Stimulated activated CD4-positive, alpha-beta T cell treated with anti-CD3 and anti-CD28 coated beads, Interleukin-15, amount 100 ng/mL, for 1 hour (primary cell): Measurements from ENCODE around the gene TEX35.
"Not testable (repeated sequence)": the region's sequence is repeated elsewhere in the genome, so short reads cannot be mapped to it uniquely, and the experiment has no call there.

Experiments
- DNase-seq, 2 donors: peaks; one replicate each; pipeline ENCODE4 v3.0.0-alpha.2; 2020; ENCODE audit warnings: low read depth in 1 of 2, low spot score in 1 of 2

The TEX35 gene

DNA sequence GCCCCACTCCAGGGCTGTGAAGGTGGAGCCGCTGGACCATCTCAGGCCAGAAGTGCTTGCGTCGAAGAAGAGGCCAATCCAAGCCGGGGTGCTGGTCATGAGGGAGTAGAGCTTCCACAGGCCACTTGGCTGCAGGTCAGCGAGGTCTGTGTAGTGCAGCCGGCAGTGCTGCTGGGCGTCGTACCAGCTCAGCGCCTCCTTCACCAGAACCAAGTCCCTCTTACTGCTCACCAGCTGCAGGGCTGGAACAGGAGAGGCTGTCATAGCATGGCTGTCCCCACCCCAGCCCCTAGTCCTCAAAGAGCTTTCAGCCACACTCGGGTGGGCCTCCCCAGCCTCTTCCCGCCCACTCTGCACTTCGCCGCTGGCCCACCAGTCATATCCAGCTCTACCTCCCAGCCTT, 18.3 kb upstream of the TEX35 start:
- no peak for DNase-seq

DNA sequence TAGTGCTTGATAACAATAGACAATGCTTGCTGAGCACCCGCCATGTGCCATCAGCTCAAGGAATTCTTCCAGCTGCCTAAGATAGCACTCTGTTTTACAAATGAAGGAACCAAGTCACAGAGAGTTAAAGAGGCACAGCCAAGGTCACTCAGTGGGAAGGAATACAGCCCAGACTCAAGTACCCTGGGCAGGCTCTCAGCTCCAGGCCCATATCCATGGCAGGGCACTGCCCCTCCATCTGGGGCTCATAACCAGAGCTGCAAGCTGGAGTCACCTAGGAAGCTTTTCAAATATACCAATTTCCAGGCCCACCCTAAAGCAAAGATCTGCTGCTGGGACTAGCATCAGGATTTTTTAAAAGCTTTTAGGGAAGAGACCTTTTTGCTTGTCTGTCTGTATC, 17.8 kb upstream of the TEX35 start:
- DNase-seq = no peak

DNA sequence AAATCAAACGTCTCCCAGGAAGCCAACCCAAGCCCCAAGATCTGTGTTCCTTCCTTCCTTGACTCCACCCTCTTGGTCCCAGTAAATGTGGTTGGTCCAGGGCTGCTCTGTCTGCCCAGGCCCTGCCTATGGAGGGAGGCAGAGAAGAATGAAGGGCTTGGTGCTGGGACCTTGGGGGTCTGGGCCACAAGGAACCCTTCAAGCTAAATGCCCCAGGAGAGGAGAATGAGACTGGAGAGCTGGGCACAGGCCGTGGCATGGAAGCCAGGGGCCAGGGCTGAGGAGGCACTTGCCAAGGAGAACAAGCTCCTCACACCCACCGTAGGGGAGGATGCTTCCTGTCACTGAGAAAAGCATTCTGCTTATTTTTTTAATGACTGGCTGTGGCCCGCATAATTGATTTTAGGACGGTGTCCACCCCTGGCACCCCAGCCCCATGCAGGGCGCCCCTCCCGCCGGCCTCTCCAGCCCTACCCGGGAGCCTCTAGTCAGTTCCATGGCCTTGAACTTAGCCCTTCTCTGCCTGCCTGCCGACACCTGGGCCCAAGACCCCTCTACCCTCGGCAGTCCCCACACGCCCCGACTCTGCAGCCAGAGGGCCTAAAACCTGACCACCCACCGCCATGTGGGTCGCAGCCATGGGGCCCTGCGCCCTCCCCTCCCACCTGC, 17.0 kb upstream of the TEX35 start:
- DNase-seq = no peak

DNA sequence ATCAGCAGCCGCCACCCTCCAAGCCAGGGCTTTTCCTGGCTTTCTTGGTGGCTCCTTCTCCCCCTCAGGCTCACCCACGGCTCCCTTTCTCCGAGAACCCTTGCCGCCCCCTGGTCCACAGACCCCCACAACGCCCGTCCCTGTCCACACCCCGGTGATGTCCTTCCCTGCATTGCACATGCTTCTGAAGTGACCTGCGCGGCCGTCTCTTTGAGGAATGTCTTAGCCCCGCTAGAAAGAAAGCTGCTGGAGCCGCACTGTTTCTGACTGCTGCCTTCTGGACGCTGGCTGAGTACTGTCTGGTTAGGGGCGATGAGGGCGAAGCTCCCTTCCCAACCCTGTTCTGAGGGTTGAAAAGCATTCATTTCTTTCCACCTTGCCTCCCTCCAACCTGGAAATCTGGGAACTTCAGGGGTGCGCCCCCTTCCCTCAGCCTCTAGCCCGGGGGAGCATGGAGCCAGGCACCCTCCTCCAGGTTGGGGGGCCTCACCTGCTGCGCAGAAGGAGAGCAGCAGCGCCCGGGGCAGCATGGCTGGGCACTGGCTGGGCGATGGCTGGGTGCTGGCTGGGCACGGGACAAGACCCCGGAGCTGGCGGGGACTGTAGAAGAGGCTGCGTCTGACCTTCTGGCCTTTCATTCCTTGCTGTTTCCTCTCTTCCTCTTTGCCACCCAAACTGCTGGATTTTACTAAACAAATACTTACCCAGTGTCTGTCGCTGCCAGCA, 16.3 kb upstream of the TEX35 start, which contains the start of gene CLEC20A:
TSS of gene CLEC20A (minus strand) at position 555 of the 726 bp plus-strand sequence. CDS start at position 530, 25 bp downstream.
- DNase-seq = no peak

DNA sequence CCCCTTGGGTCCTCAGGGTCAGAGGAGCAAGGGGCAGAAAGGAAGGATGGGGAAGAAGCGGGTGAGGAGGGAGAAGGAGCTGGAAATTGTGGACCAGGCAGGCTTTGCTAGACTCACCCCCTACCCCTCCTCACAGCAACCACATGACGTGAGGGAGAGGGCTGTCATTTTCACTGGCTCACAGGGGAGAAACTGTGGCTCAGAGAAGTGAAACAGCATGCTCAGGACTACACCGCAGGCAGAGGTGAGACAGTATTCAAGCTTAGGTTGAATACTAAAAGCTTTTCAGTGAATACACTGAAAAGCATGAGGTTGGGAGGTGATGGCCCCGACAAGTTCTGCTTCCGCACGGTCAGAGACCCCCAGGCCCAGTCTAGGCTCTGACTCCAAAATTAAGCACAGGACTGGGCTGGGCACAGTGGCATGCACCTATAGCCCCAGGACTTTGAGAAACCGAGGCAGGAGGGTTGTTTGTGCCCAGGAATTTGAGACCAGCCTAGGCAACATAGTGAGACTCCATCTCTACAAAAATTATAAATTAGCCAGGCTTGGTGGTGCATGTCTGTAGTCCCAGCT, 14.9 kb upstream of the TEX35 start:
- no peak for DNase-seq

DNA sequence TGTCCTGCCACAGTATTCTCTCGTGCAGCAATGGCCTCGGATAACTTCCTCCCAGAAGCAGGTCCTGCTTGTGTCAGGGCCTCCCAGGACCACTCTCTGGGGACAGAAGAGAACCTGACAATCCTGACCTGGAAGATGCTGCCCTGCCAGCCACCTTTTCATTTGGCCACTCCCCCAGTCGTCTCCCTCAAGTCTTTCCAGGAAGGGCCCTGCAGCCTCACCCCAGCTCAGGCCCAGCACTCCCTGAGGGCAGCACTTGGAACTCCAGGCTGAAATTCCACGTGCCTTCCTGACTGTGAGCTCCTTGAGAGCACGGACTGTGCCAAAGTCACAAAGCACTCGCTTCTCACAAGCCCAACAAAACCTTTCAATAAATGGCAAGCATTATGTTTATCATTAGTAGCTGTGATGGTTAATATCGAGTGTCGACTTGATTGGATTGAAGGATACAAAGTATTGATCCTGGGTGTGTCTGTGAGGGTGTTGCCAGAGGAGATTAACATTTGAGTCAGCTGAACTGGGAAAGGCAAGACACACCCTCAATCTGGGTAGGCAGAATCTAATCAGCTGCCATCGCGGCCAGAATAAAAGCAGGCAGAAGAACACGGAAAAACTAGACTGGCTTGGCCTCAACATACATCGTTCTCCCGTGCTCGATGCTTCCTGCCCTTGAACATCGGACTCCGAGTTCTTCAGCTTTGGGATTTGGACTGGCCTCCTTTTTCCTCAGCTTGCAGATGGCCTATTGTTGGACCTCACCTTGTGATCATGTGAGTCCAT, 13.8 kb upstream of the TEX35 start:
- DNase-seq = no peak

DNA sequence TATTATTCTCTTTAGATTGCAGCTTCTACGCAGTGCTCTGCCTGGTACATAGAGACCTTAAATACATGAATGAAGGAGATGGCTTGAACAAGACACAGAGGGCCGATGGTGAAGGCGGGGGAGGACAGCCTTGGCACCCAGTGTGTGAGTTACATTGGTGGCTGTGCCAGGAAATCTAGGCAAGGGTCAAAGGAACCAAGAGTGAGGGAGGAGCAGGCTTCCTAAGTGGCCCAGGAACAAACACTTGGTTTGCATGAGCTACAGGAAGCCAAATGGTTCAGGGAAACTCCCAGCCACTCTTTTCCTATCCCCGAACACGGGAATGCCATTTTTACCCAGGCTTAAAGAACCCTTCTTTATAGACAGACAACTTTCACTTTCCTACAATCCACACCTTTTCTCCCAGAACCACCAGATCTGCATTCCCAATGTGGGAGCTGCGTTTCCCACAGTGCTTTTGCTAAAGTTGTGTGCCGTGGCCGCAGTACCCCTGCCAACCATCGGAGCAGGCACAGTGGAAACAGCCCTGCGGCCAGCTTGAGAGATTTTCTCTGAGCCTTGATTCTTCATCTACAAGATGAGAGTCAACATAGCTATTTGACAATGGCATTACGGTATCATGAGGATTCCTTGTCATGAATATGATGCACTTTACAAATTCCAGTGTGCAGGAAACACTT, 12.7 kb upstream of the TEX35 start:
- DNase-seq = no peak

DNA sequence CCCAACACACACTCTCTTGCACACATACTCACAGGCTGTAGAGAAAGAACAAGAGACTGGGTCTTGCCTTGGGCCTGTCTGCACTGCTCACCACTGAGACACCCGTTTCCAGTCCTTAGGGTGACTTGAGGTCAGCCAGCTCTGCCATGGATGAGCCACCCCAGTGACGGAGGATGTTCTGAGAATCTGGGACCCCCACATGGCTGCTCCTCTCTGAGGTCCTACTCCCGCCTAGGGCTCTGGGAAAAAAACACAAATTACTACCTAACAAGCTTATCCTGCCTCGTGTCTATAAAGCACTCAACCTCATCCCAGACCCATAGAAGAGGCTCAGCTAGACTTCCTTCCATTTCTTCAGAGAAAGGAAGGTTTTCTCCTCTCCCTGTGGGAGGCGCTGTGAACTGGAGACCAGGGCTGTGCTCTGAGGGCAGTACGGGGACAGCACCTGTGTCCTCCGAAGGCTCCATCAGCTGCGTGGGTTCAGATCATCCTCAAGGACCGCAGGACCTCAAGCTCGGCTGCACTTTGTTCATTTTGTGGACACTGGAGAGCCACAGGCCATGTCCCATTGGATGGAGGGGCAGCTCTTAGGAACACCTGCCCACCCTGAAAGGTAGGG, 11.9 kb upstream of the TEX35 start:
- no peak for DNase-seq

DNA sequence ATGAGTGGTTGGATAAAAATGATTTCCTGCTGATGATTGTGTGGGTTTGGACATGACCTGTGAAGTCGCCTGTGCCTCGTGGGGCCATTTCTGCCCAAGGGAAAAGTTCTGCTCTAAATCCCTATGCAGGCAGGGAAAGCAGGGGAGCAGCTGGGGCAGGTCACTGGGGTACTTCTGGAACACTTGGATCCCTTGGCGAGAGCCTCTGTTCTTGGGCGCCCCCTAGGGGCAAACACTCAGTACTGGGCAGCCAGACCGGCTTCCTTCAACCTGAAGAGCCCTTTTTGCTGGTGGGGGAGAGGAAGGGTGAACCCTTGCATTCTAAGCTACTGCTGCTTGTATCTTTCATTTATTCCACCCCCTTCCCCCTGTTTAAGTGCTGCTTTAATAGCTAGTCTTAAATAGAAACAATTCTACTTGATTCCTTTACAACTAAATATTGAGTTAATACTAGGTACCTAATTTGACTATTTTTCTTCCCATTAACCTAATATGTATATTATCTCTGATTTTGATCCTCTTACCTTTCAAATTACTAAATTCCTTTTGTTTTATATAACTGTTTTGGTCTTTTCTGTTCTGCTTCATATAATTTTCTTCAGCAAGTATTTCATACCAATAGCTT, 11.1 kb upstream of the TEX35 start:
- DNase-seq = peak in 1 of 2 donors; percentile 24

DNA sequence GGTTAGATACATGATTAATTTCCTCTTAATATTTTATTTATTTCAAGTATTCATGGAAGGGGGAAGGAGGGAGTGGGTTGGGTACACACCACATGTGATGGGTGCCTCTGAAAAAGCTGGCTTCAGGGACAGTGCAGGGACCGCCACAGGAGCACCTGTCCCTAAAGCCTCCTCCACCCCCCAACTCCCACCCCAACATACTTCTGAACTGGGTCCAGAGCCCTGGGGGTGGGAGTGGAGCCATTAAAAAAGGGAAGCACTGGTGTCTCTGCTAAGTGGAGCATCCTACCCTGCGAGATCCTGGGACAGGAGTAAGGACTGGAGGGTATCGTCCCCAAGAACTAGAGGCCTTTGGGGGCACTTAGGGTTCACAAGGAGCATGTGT, 10.6 kb upstream of the TEX35 start:
- DNase-seq = no peak

DNA sequence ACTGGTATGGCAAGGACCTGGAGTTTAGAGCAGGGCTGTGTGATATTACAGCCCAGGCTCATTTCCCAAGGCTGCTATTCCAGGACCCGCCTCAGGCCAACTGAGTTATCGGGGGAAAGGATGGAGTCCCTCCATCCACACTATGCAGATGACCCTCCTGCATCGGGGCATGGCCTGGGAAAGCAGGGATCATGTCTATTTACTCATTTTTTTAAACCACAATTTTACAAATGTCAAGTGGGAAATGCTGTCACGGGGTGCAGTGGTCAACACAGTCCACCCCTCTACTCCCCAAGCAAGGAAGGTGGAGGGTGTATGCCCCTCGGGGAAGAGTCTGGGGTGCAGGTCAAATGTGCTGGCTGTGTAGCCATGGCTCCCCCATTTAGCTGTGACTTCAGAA, 10.1 kb upstream of the TEX35 start:
- no peak for DNase-seq

DNA sequence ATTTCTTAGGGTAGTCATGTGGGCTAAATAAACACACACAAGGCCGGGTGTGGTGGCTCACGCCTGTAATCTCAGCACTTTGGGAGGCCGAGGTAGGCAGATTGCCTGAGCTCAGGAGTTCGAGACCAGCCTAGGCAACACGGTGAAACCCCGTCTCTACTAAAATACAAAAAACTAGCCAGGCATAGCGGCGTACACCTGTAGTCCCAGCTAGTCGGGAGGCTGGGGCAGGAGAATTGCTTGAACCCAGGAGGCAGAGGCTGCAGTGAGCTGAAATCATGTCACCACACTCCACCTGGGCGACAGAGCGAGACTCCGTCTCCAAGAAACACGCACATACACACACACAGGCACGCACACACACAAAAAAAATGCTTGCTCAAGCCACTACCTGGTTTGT, 9.6 kb upstream of the TEX35 start:
- not testable (repeated sequence) for DNase-seq

DNA sequence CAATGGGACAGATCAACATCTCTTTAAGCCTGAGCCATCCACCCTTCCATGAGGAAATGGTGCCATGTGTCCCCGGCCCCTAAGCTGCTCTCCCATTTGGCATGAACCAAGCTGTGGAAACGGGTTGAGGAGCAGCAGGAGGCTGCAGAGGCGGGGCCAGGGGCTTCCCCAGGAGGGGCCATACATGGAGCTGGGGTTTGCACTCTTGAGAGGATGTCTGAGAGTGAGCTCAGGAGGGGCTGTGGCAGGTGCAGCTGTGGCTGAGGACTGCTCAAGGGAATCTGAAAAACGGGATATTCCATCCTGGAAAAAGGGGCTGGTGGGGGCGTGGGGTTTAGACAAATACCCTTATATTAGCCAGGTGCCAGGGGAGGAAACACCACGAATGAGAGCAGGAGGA, 9.1 kb upstream of the TEX35 start:
- DNase-seq = no peak

DNA sequence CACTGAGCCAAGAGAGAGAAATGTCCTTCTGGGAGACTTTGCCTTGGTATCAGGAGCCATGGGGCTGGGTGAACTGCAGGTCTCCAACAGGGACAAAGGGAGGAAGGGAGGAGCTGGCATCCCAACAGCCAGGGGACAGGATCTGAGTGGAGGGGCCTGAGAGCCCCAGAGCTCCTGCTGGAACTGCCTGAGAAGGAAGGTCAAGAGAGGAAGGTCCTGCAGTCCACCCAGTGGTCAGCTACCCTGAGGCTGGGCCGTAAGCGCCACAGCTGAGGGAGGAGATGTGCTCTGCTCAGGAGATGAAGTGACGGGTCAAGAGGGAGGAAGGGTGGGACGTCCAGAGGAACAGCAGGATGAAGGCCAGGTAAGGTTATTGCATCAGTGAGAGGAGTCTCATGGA, 8.6 kb upstream of the TEX35 start:
- no peak for DNase-seq

DNA sequence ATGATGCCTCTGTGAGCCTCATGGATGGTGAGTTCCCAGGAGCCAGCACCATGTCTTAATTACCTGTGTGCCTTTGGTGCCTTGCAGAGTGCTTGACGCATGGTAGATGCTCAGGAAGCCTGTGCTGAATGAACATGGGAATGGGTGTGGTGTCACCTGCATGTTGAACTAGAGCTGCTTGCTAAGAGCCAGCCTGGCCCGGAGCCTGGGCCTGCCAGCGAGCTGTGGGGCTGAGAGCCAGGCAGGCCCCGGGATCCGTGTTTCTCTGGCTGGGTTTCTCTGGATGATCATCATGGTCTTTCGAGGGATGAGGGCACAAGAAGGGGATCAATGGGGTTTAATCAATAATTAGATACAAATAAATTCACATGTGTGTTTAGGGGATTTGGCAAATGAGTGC, 6.7 kb upstream of the TEX35 start:
- no peak for DNase-seq

DNA sequence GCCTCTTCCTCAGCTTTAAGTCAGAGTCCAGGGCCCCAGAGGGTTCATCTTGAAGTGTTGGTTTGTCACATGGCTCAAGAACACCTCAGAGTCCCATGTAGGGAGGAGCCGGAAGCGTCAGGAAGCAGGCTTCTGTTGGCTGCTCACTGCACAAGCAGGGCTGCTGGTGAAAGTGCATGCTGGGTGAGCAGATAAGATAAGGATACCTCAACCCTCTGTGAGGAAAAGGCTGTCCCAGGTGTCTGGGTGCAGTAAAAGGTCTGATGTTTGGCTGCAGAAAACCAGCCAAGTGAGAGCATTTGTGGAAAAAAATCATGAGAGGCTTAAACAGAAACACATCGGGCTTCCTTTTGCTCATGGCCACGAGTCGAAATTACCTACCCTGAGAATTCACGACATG, 6.2 kb upstream of the TEX35 start:
- no peak for DNase-seq

DNA sequence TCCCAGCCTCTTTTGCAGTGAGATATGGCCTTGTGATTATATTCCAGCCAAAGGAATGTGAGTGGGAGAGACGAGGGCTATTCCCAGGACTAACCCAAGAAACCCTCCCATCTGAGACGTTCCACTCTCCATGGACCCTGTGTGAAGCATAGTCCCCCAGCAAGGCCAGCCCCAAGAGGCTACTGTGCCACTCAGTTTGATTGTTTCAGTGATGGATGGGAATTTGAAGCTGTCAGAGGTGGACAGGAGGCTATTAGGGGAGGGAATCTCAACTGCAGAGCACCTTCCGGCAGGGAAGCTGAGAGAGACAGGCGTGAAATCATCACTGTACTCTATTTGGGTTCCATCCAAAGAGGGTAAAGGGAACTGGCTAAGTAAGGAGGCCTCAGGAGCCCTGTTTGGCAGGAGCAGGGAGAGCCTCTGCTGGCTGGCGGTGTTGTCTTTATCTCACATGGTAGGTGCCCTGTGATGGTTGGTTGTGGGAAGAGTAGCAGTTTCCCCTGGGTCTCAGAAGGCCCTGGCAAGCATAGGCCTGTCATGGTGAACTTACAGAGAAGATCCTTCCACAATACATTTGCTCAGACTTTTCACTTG, 3.4 kb upstream of the TEX35 start:
- no peak for DNase-seq

DNA sequence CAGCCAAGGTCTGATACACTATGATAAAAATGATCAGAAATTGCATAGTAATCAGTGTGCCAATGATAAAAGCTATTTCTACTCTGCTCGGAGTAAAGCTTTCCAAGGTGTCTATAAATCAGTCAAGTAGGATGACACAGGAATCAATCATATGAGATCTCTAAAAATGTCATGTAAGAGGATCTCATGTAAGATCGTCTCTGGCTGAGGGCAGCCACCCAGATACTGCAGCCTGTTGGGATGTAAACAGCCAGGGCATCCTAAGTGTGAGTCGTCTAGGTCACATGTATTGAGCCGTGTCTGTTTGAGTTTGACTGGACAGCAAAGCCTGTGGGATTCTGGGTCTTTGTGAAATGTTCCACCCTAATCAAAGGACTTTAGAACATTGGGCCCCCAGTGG, 2.8 kb upstream of the TEX35 start:
- DNase-seq = no peak

DNA sequence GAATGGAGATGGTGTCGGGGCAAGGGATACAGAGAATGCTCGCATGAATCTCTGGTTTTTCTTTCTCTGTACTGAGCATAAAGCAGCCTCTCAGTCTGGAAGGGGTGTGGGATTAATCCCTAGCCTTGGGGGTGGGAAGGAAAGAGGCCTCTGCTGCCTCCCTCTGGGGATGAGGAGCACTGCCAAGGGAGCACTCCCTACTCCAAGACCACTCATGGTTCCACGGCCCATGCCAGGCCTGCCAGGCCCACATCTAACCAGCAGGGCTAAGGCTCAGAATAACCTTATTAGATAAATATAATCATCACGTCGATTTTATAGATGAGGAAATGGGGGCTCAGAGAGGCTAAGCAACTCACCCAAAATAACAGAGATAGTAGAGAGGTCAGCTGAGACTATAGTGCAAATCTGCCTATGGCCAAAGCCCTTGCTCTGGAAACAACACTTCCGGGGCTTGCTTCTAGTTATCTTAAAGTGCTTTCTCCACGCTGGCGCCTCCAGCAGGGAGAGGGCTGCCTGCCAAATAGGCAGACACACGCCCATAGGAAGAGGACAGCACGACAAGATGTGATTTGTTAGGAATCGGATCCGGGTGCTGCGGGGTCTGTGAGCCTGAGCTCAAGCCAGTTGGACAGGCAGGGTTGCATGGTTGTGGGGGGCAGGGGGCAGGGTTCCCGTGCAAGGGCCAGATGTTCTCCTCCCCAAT, 522 bp downstream of the TEX35 start:
- no peak for DNase-seq
